GM12865 (cell line): Measurements from ENCODE around the gene BRF1.

Experiments
- DNase-seq: peaks from one replicate; pipeline ENCODE4 v3.0.0; 2010; ENCODE audit warnings: low read depth
- H3K4me3 ChIP-seq: 2 replicates; pipeline ENCODE4 v1.5.1; 2011; ENCODE audit warnings: mild to moderate bottlenecking, low read depth, low read length, control low read depth
- TF ChIP-seq, protein P1 (sequence below): IDR thresholded peaks from 2 replicates; pipeline ENCODE4 v1.5.1; 2011; ENCODE audit warnings: low read length, control low read depth, low read depth, inconsistent platforms; ENCODE audit not compliant: insufficient read depth; ENCODE audit errors: missing control alignments

The BRF1 gene

DNA sequence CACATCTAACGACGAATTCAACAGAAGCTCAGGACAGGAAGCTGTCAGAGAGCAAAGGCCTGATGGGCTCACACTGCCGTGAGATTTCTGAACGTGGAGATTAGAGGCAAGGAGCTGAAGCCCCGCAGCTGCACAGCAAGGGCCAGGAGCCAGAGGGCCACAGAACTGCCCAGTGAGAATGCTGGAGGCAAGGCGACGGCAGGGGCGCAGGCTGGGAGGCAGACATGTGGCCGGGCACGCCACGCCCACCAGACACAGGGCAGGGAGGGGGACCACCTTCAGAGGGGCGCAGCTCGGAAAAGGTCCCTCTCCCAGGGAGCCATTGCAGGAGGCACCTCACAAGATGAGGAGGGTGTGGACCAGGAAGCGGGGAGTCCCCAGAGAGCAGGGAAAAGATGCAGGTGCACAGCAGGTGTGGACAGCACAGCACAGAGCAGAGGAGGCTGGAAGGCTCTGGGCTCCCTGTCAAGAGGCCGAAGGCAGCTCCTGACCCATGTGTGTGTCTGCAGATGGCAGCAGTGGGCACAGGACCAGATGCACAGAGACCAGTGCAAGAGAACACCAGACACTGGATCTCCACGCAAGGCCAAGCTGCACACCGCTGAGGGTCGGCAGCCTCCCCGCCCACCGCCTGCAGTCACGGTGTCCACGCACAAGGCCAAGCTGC is 29.4 kb downstream of the BRF1 start:
- DNase-seq: no peak
- no peak overlapping the region for H3K4me3 ChIP-seq
- TF ChIP-seq, protein P1, sequence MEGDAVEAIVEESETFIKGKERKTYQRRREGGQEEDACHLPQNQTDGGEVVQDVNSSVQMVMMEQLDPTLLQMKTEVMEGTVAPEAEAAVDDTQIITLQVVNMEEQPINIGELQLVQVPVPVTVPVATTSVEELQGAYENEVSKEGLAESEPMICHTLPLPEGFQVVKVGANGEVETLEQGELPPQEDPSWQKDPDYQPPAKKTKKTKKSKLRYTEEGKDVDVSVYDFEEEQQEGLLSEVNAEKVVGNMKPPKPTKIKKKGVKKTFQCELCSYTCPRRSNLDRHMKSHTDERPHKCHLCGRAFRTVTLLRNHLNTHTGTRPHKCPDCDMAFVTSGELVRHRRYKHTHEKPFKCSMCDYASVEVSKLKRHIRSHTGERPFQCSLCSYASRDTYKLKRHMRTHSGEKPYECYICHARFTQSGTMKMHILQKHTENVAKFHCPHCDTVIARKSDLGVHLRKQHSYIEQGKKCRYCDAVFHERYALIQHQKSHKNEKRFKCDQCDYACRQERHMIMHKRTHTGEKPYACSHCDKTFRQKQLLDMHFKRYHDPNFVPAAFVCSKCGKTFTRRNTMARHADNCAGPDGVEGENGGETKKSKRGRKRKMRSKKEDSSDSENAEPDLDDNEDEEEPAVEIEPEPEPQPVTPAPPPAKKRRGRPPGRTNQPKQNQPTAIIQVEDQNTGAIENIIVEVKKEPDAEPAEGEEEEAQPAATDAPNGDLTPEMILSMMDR: no peak

DNA sequence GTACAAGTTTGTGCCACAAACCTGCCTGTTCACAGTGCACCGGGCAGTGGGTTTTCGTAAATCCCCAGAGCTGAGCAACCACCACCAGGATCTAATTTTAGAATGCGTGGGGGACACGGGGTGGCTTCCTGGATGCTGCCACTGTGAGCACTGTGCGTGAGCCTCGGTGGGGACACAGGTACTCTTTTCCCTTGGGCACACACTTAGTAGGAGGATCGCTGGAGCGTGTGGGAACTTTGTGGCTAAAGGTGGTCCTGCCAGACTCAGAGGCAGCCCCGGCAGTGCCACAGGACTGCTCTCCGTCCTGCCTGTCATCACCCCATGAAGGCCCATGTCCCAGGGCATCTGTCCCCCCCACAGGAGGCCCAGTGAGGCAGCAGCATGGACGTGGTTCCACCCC is 31.4 kb downstream of the BRF1 start:
- no peak overlapping the region for H3K4me3 ChIP-seq
- DNase-seq: no peak
- TF ChIP-seq, protein P1: no peak

DNA sequence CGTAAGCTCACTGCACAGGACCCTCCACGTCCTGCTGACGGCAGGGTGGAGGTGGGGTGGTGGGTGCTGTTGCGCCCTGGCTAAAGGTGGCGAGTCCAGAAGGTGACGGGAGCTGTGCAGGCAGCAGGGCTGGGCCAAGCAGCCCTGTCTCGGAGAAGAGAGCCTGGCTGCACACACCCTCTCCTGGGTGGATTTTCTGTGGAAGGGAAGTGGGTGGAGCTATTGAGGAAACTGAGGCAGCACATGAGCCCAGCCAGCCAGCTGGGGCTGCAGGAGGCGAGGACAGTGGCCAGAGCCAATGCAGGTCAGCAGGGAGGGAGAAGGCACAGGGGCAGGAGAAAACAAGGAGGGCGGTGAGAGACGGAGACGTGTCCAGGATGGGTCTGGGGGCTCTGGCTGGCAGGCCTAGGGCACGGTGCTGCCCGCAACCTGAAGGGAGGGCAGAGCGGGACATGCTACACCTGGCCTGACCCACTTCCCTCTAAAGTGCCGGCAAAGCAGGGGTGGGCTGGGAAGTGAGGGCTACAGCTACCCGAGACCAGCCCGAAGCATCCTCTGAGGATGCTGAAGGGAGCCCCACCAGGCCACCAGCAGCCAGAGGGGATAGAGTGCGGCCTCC is 32.0 kb downstream of the BRF1 start:
- DNase-seq: no peak
- TF ChIP-seq, protein P1: no peak
- H3K4me3 ChIP-seq: no peak overlapping the region

DNA sequence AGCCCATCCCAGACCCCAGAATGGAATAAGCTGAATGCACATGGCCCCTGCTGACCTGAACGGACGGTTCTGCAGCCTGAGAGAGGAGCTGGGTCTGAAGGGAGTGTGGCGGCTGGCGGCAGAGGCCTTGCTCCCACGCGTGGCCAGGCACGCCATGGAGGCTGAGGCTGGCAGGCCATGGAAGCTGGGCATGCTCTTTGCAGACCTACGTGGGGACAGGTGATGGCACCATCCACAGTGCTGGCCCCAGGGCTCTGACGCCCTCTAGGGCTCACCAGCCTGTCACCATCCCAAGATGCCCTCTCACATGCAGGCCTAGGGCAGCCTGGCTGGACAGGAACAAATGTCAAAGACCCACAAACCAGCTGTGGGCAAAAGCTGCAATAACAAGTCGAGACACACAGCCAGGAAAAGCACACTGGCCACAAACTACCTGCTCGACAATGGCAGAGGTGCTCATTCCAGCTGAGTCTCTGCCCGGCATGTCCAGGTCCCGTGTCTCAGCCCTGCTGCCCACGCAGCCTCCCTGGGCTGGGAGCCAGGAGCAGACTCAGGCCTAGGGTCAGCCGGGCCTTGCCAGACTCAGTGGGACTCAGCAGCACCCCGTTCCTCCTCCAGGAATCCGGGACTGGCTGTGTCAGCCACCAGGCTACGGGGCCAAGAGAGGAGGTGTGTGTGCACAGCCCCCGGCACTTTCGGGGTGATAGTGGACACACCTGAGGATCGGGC is 32.8 kb downstream of the BRF1 start:
- TF ChIP-seq, protein P1: no peak
- DNase-seq: no peak
- H3K4me3 ChIP-seq: no peak overlapping the region

DNA sequence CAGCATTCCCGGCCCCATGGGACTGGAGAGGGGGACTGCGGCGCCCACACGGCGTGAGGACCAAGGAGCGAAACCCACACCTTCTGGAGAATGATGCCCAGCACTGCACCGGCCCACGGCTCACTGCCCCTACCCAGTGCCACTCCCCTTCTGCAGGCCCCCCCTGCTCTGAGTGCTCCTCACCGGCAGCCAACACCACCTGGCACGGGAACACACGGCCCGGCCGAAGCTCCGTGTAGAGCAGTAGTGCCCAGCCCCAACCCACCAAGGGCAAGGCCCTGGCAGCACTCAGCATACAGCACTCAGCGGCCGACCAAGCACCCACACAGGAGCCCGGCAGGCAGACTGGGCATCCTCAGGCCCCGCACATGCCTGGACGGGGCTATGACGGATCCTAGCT is 39.0 kb downstream of the BRF1 start:
- TF ChIP-seq, protein P1: no peak
- no peak overlapping the region for H3K4me3 ChIP-seq
- DNase-seq: no peak

DNA sequence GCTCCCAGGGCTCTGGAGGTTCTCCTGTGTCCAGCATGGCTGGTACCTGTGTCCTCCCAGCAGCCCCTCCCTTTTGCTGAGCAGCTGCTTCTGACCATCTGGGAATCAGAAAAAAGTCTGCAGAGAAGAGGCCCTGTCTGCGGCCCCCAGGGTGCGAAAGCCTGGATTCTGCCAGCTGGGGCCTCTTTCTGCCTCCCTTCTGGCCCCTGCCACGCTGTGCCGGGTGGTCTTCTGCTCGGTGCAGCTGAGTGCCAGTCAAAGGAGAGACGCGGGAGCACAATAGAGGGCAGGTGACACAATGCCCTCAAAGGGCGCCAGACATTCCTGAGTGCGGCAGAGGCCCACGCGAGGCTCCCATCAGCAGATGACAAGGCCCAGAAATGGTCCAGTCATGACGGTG is 39.8 kb downstream of the BRF1 start:
- no peak for DNase-seq
- TF ChIP-seq, protein P1: no peak
- no peak overlapping the region for H3K4me3 ChIP-seq

DNA sequence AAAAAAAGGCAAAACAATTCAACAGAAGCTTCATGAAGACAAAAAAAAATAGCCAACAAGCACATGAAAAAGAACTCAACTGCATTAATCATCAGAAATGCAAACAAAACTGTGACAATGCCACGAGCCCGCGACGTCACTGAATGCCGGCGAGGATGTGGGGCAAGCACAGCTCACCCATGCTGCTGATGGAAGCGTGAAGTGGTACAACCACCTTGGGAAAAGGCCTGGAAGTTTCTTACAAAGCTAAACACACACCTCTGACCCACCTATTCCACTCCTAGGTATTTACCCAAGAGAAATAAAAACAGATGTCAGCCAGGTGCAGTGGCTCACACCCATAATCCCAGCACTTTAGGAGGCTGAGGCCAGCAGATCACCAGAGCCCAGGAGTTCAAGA is 42.0 kb downstream of the BRF1 start:
- no peak for DNase-seq
- TF ChIP-seq, protein P1: no peak
- no peak overlapping the region for H3K4me3 ChIP-seq
